CD4-positive, alpha-beta T cell treated with Interferon alpha-2 for 1 hour (primary cell): ENCODE results near the gene PREB.

ENCODE experiments used
- DNase-seq, 2 donors: peaks; one replicate each; pipeline ENCODE4 v3.0.0-alpha.2; 2020 to 2022

PREB gene

GRCh38 chr2:27152102-27152795 lies 17.8 kb upstream of the PREB start:
- DNase-seq: no peak

GRCh38 chr2:27150639-27151230 lies 16.3 kb upstream of the PREB start:
- DNase-seq: no peak

- DNase-seq: no peak
Observed at GRCh38 chr2:27149570-27150405, 15.4 kb upstream of the PREB start.

- no peak for DNase-seq
Observed at GRCh38 chr2:27148801-27149439, 14.5 kb upstream of the PREB start, which contains the start of gene TCF23. TCF23 (plus strand) TSS chr2:27149004; CDS start chr2:27149134, 130 bp downstream.

GRCh38 chr2:27147935-27148334 lies 13.5 kb upstream of the PREB start:
- no peak for DNase-seq

- no peak for DNase-seq
Observed at GRCh38 chr2:27145682-27146081, 11.2 kb upstream of the PREB start.

- no peak for DNase-seq
Observed at GRCh38 chr2:27143285-27143684, 8.8 kb upstream of the PREB start.

GRCh38 chr2:27139310-27139709 lies 4.9 kb upstream of the PREB start, which contains the start of gene PRR30:
PRR30 (minus strand) TSS chr2:27139410; CDS start chr2:27138329, 1,081 bp downstream.
- DNase-seq: no peak

GRCh38 chr2:27138111-27138510 lies 3.7 kb upstream of the PREB start:
- DNase-seq: no peak

GRCh38 chr2:27137322-27137935 lies 3.0 kb upstream of the PREB start:
- DNase-seq: no peak

GRCh38 chr2:27136751-27137150 lies 2.3 kb upstream of the PREB start:
- no peak for DNase-seq

- no peak for DNase-seq
Observed at GRCh38 chr2:27135478-27135955, 1.1 kb upstream of the PREB start.

GRCh38 chr2:27134781-27135477 lies 493 bp upstream of the PREB start:
- DNase-seq: no peak

- DNase-seq: peak in 1 of 2 donors; percentile 16
Observed at GRCh38 chr2:27133195-27133875, 1.1 kb downstream of the PREB start.

- DNase-seq: no peak
Observed at GRCh38 chr2:27131429-27131828, 3.0 kb downstream of the PREB start.

- no peak for DNase-seq
Observed at GRCh38 chr2:27130396-27130795, 4.0 kb downstream of the PREB start.

GRCh38 chr2:27128668-27129571 lies 5.5 kb downstream of the PREB start:
- no peak for DNase-seq

- DNase-seq: no peak
Observed at GRCh38 chr2:27127883-27128667, 6.4 kb downstream of the PREB start.

- no peak for DNase-seq
Observed at GRCh38 chr2:27126252-27126710, 8.2 kb downstream of the PREB start.
